ENCODE measurements around the gene NCOA7. TPM values are rescaled to one million over a fixed set of nuclear protein-coding genes. Genes with fewer than 3 reads are reported as not detected.

The NCOA7 gene
- total and polyA plus RNA-seq, 9 of the 15 experiments (the other 6 are each of a cell fraction or from before 2014, with no cell fraction given) = 5.8 to 14.6 (median 9.3) TPM

DNA sequence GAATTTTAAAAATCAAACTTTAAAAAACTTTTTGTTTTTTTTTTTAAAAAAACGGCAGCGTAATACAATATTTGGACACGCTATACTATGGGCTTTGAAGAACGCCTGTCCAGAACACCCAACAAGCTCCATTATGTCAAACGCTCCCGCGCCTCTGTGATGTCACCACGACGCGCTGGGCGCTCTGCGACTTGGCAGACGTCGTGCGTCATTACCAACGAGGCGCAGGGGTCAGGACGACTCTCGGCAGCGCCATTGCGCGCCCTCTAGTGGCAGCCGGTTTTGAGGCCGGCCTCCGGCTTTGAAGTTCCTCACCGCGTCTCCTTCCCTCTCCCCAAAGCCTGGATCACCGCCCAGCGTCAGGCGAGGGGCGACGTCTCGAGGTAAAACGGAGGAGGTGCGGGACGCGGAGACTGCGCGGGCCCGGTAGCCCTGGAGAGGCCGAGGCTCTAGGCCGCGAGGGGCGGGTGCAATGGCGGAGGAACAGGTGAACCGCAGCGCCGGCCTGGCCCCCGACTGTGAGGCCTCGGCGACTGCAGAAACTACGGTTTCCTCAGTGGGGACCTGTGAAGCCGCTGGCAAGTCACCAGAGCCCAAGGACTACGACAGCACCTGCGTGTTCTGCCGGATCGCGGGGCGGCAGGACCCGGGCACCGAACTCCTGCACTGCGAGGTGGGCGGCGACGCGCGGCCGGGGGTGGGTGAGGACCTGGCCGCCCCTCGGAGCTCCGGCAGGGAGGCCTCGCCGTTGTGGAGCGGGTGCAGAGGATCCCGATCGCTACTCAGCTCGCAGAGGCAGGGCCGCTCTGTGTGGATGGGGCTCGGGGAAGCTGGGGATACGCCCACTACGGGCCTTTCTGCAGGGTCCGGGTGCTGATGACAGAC, 166.0 kb downstream of the NCOA7 start, which contains the start of gene HINT3 (continued):
- TF ChIP-seq ZNF224 (CRISPR knock-in tag; IDR thresholded peaks at IDR 0.05) (no peak), MCM5 (IDR thresholded peaks at IDR 0.05; ENCODE audit: low read depth) (no peak), EZH2 (IDR thresholded peaks at IDR 0.05; ENCODE audit: borderline replicate concordance, low read depth, low read length) (no peak), FUS (optimal IDR thresholded peaks at IDR 0.05; ENCODE audit: low read depth, low read length) (no peak), PRPF4 (IDR thresholded peaks at IDR 0.05; ENCODE audit: insufficient read depth, low read depth, low read length, poor library complexity, severe bottlenecking) (no peak), TAF9B (IDR thresholded peaks at IDR 0.05; ENCODE audit: partially characterized antibody) (peak; percentile 68), ZNF77 (CRISPR knock-in tag; IDR thresholded peaks at IDR 0.05) (no peak), ATF1 (CRISPR knock-in tag; IDR thresholded peaks at IDR 0.05) (peak; percentile 95), ATF1 (tag; IDR thresholded peaks at IDR 0.05) (peak; percentile 99), NFE2L1 (tag; IDR thresholded peaks at IDR 0.05; ENCODE audit: borderline replicate concordance, low read depth) (no peak), ZNF699 (CRISPR knock-in tag; IDR thresholded peaks at IDR 0.05; ENCODE audit: insufficient replicate concordance) (no peak), ZNF444 (CRISPR knock-in tag; IDR thresholded peaks at IDR 0.05) (no peak), ZFP30 (CRISPR knock-in tag; IDR thresholded peaks at IDR 0.05; ENCODE audit: borderline replicate concordance) (no peak), ARHGAP35 (IDR thresholded peaks at IDR 0.05; ENCODE audit: partially characterized antibody) (no peak), POLR2B (IDR thresholded peaks at IDR 0.05; ENCODE audit: low read depth, partially characterized antibody) (no peak), ESRRB (CRISPR knock-in tag; IDR thresholded peaks at IDR 0.05; ENCODE audit: borderline replicate concordance) (no peak), NFE2 (IDR thresholded peaks at IDR 0.05; ENCODE audit: low read depth) (peak; percentile 46; the same call in 1 of the 2 replicates), SUPT5H (IDR thresholded peaks at IDR 0.05) (peak; percentile 66; the same call in 1 of the 2 replicates)
- TF ChIP-seq, protein P1, sequence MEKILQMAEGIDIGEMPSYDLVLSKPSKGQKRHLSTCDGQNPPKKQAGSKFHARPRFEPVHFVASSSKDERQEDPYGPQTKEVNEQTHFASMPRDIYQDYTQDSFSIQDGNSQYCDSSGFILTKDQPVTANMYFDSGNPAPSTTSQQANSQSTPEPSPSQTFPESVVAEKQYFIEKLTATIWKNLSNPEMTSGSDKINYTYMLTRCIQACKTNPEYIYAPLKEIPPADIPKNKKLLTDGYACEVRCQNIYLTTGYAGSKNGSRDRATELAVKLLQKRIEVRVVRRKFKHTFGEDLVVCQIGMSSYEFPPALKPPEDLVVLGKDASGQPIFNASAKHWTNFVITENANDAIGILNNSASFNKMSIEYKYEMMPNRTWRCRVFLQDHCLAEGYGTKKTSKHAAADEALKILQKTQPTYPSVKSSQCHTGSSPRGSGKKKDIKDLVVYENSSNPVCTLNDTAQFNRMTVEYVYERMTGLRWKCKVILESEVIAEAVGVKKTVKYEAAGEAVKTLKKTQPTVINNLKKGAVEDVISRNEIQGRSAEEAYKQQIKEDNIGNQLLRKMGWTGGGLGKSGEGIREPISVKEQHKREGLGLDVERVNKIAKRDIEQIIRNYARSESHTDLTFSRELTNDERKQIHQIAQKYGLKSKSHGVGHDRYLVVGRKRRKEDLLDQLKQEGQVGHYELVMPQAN (IDR thresholded peaks at IDR 0.05; ENCODE audit: borderline replicate concordance) = peak; percentile 48; the same call in 1 of the 2 replicates
- TF ChIP-seq, protein P2, sequence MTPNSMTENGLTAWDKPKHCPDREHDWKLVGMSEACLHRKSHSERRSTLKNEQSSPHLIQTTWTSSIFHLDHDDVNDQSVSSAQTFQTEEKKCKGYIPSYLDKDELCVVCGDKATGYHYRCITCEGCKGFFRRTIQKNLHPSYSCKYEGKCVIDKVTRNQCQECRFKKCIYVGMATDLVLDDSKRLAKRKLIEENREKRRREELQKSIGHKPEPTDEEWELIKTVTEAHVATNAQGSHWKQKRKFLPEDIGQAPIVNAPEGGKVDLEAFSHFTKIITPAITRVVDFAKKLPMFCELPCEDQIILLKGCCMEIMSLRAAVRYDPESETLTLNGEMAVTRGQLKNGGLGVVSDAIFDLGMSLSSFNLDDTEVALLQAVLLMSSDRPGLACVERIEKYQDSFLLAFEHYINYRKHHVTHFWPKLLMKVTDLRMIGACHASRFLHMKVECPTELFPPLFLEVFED (CRISPR knock-in tag; conservative IDR thresholded peaks at IDR 0.05) = no peak
- TF ChIP-seq, protein P3, sequence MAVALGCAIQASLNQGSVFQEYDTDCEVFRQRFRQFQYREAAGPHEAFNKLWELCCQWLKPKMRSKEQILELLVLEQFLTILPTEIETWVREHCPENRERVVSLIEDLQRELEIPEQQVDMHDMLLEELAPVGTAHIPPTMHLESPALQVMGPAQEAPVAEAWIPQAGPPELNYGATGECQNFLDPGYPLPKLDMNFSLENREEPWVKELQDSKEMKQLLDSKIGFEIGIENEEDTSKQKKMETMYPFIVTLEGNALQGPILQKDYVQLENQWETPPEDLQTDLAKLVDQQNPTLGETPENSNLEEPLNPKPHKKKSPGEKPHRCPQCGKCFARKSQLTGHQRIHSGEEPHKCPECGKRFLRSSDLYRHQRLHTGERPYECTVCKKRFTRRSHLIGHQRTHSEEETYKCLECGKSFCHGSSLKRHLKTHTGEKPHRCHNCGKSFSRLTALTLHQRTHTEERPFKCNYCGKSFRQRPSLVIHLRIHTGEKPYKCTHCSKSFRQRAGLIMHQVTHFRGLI (CRISPR knock-in tag; IDR thresholded peaks at IDR 0.05) = no peak
- TF ChIP-seq, protein P4, sequence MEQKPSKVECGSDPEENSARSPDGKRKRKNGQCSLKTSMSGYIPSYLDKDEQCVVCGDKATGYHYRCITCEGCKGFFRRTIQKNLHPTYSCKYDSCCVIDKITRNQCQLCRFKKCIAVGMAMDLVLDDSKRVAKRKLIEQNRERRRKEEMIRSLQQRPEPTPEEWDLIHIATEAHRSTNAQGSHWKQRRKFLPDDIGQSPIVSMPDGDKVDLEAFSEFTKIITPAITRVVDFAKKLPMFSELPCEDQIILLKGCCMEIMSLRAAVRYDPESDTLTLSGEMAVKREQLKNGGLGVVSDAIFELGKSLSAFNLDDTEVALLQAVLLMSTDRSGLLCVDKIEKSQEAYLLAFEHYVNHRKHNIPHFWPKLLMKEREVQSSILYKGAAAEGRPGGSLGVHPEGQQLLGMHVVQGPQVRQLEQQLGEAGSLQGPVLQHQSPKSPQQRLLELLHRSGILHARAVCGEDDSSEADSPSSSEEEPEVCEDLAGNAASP (IDR thresholded peaks at IDR 0.05) = no peak
